Caco-2 (cell line): ENCODE results near the gene CACNA1C. TPM values are rescaled to one million over a fixed set of nuclear protein-coding genes. Genes with fewer than 3 reads are reported as not detected.

Experiments used
- BruUV-seq: library from RNA; stranded (reverse); fragments of 400-500 nt; replicated peaks from 2 replicates; lab custom pipeline; 2021; lab: Mats Ljungman, UMichigan
- CTCF ChIA-PET: fragments of 300-600 bp; sonication (Branson Sonifier 250); formaldehyde crosslinking; loops from one replicate; lab custom pipeline; 2022; ENCODE audit warnings: antibody characterized with exemption; lab: Charles Lee
- POLR2A ChIA-PET: fragments of 300-600 bp; sonication (Branson Sonifier 250); formaldehyde crosslinking; loops from one replicate; lab custom pipeline; 2022; ENCODE audit warnings: antibody characterized with exemption; lab: Charles Lee
- DNase-seq, 2 experiments: peaks; one replicate each; pipeline versions ENCODE4 v3.0.0 to v3.0.0-alpha.2; 2020 to 2022
- H3K27me3 ChIP-seq: replicated peaks from 2 replicates; pipeline ENCODE4 v1.6.0; 2011; ENCODE audit warnings: low read length; ENCODE audit not compliant: control insufficient read depth, insufficient read depth
- H3K36me3 ChIP-seq: 2 replicates; pipeline ENCODE4 v1.5.1; 2011; ENCODE audit warnings: low read length; ENCODE audit not compliant: control insufficient read depth, insufficient read depth
- H3K4me1 ChIP-seq: fragments of 250-450 bp; sonication (Bioruptor Pico); 2 replicates; pipeline ENCODE4 v1.5.1; 2020; ENCODE audit warnings: mild to moderate bottlenecking
- H3K4me3 ChIP-seq: 2 replicates; pipeline ENCODE4 v1.5.1; 2011; ENCODE audit warnings: low read depth, mild to moderate bottlenecking, control low read depth, low read length
- H3K9me3 ChIP-seq: fragments of 250-450 bp; sonication (Bioruptor Pico); 2 replicates; pipeline ENCODE4 v1.5.1; 2020; ENCODE audit warnings: mild to moderate bottlenecking, moderate library complexity
- H3K27ac Mint-ChIP-seq: one replicate; pipeline ENCODE4 v1.8.0; 2022; ENCODE audit warnings: mixed read lengths; ENCODE audit not compliant: unreplicated experiment
- H3K27me3 Mint-ChIP-seq: one replicate; pipeline ENCODE4 v1.8.0; 2022; ENCODE audit warnings: mixed read lengths; ENCODE audit not compliant: insufficient read depth, unreplicated experiment
- H3K36me3 Mint-ChIP-seq: one replicate; pipeline ENCODE4 v1.8.0; 2022; ENCODE audit warnings: mild to moderate bottlenecking, mixed read lengths; ENCODE audit not compliant: insufficient read depth, unreplicated experiment
- H3K4me1 Mint-ChIP-seq: one replicate; pipeline ENCODE4 v1.8.0; 2022; ENCODE audit warnings: low read depth, mixed read lengths; ENCODE audit not compliant: unreplicated experiment
- H3K4me3 Mint-ChIP-seq: one replicate; pipeline ENCODE4 v1.8.0; 2022; ENCODE audit warnings: mild to moderate bottlenecking, moderate library complexity, mixed read lengths; ENCODE audit not compliant: unreplicated experiment
- H3K9me3 Mint-ChIP-seq: one replicate; pipeline ENCODE4 v1.8.0; 2022; ENCODE audit warnings: mixed read lengths; ENCODE audit not compliant: unreplicated experiment
- intact Hi-C: fragments of 100-400 bp; cut with micrococcal nuclease; formaldehyde crosslinking; loops from one replicate; pipeline ENCODE4 v1.10.0; 2022; ENCODE audit not compliant: unreplicated experiment
- total RNA-seq: library from RNA; stranded (reverse); gene quantifications from 2 replicates; pipeline ENCODE4 v1.2.3, GENCODE V29; 2022
- TF ChIP-seq, protein P1 (sequence below), 2 experiments: fragments of 200-600 bp in 1 of 2; IDR thresholded peaks; 1 replicate in 1 of 2; 2 replicates in 1 of 2; pipeline versions ENCODE4 v1.5.1 to v1.8.0; 2011 to 2022; ENCODE audit warnings: antibody characterized with exemption in 1 of 2, control low read depth in 1 of 2, inconsistent platforms in 1 of 2, low read depth in 1 of 2, low read length in 1 of 2, mild to moderate bottlenecking in 1 of 2, moderate library complexity in 1 of 2; ENCODE audit not compliant: insufficient read depth in 1 of 2, severe bottlenecking in 1 of 2, unreplicated experiment in 1 of 2

Gene CACNA1C
- total RNA-seq, 1 experiment from 2014 or later: not detected

DNA sequence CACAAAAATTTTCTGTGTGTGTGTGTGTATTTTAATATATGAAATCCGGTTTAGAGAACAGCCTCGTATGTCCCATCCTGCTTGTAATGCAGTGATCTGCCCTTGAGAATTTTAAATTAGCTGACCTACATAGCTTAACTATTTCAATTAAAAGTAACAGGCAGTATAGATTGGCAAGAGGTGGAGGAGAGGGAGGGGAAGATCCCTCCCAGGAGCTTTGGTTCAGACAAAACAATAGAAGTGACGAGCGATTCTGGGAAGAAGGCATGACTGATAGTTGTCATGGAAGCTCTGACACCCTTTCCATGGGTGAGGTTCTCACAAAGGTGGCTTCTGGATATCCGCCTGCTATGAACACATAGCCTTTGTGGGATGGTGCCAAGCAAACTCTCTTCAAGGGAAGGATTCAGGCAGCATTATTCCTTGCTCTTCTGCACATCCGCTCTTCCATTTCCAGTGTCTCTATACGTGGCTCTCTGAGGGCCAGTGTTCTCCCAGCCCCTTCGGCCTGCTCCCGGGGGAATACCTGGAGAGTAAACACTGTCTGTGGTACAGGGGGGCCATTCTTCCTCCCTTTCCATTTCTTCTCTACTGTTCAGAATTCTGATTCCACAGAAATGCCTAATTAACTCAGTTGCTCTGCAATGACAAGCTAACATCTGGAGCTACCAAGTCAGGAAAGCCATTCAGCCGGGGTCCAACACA is 182.0 kb downstream of the CACNA1C start:
- ChIA-PET CTCF (no interaction called here), POLR2A (no interaction called here)
- no peaks in the 10 kb centered on the region for H3K36me3 ChIP-seq
- no peak overlapping the region for H3K4me3 Mint-ChIP-seq
- H3K27me3 Mint-ChIP-seq: peaks cover 5% of the 10 kb centered on the region
- no peaks in the 10 kb centered on the region for H3K4me1 ChIP-seq
- H3K4me3 ChIP-seq: no peak overlapping the region
- H3K4me1 Mint-ChIP-seq: no peaks in the 10 kb centered on the region
- H3K27me3 ChIP-seq: no peaks in the 10 kb centered on the region
- no peak for DNase-seq
- H3K36me3 Mint-ChIP-seq: no peaks in the 10 kb centered on the region
- TF ChIP-seq, protein P1, sequence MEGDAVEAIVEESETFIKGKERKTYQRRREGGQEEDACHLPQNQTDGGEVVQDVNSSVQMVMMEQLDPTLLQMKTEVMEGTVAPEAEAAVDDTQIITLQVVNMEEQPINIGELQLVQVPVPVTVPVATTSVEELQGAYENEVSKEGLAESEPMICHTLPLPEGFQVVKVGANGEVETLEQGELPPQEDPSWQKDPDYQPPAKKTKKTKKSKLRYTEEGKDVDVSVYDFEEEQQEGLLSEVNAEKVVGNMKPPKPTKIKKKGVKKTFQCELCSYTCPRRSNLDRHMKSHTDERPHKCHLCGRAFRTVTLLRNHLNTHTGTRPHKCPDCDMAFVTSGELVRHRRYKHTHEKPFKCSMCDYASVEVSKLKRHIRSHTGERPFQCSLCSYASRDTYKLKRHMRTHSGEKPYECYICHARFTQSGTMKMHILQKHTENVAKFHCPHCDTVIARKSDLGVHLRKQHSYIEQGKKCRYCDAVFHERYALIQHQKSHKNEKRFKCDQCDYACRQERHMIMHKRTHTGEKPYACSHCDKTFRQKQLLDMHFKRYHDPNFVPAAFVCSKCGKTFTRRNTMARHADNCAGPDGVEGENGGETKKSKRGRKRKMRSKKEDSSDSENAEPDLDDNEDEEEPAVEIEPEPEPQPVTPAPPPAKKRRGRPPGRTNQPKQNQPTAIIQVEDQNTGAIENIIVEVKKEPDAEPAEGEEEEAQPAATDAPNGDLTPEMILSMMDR (IDR thresholded peaks at IDR 0.05; ENCODE audit: insufficient read depth in 1 of 2, low read depth in 1 of 2, low read length in 1 of 2, severe bottlenecking in 1 of 2, unreplicated experiment in 1 of 2): no peak
- H3K27ac Mint-ChIP-seq: no peak overlapping the region
- no peaks in the 10 kb centered on the region for H3K9me3 Mint-ChIP-seq
- no TSS peak for BruUV-seq
- intact Hi-C loops: no loop called here
- no peaks in the 10 kb centered on the region for H3K9me3 ChIP-seq

DNA sequence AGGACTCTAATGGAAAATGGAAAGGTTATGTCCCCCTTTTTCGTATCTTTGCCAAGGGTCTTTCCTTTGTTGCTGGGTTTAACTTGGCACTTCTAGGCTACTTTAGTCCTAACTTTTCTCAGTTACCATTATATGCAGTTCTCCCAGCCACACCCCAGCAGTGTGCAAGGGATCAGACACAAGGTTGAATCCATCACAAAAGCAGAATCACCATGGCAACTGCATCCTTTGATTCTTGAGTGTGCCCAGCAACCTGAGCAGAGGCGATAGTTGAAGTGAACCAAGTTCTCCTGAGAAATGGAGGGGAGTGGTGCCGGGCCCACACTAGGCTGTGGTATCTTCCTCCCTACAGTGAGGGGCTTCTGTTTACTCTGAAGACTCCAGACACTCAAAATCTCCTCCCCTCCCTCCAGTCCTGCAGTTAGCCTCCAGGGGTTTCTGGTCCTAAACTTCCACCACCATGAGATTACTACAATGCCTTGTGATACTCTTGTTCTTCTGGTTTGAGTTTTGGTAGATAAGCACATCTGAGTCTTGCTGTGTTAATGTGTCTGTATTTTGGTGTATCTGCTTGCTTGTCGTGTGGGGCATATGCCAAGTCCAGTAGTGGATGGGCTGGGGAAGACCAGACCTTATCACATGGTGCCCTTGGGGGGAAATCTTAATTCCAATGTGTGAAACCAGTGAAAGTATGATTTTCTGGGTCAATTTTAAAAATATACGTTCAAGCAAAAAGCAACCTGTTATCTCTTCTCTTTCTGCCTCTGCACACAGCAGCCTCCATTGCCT is 183.9 kb downstream of the CACNA1C start:
- DNase-seq: no peak
- TF ChIP-seq, protein P1 (IDR thresholded peaks at IDR 0.05; ENCODE audit: insufficient read depth in 1 of 2, low read depth in 1 of 2, low read length in 1 of 2, severe bottlenecking in 1 of 2, unreplicated experiment in 1 of 2): no peak
- peaks cover 10% of the 10 kb centered on the region for H3K27me3 Mint-ChIP-seq
- intact Hi-C loops: no loop called here
- H3K4me3 ChIP-seq: no peak overlapping the region
- H3K36me3 ChIP-seq: no peaks in the 10 kb centered on the region
- H3K27me3 ChIP-seq: no peaks in the 10 kb centered on the region
- H3K27ac Mint-ChIP-seq: no peak overlapping the region
- no peaks in the 10 kb centered on the region for H3K4me1 Mint-ChIP-seq
- ChIA-PET POLR2A (no interaction called here), CTCF (no interaction called here)
- no peaks in the 10 kb centered on the region for H3K36me3 Mint-ChIP-seq
- H3K9me3 Mint-ChIP-seq: no peaks in the 10 kb centered on the region
- H3K9me3 ChIP-seq: no peaks in the 10 kb centered on the region
- H3K4me1 ChIP-seq: no peaks in the 10 kb centered on the region
- no TSS peak for BruUV-seq
- H3K4me3 Mint-ChIP-seq: no peak overlapping the region

DNA sequence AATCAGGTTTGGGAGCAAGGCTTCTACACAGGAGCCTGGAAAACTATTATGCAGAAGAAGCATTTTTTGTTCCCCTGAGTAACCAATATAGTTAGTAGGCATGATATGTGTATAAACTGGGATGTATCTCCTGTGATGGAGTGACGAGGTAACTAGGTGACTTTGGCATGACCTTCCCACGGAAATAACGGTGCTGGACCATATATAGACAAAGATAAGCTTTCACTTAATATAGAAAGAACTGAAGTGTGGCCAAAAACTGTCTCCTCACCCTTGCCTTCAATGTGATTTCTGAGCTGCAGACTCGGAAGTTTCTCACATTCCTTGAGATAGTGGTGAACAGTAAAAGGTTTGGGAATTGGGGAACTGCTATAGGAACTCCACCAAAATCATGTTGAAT is 185.3 kb downstream of the CACNA1C start:
- TF ChIP-seq, protein P1 (IDR thresholded peaks at IDR 0.05; ENCODE audit: insufficient read depth in 1 of 2, low read depth in 1 of 2, low read length in 1 of 2, severe bottlenecking in 1 of 2, unreplicated experiment in 1 of 2): no peak
- H3K36me3 ChIP-seq: no peaks in the 10 kb centered on the region
- Mint-ChIP-seq H3K27ac (no peak overlapping the region), H3K27me3 (peaks cover 14% of the 10 kb centered on the region), H3K36me3 (no peaks in the 10 kb centered on the region), H3K4me1 (no peaks in the 10 kb centered on the region), H3K4me3 (no peak overlapping the region), H3K9me3 (no peaks in the 10 kb centered on the region)
- no peaks in the 10 kb centered on the region for H3K27me3 ChIP-seq
- no TSS peak for BruUV-seq
- no peak overlapping the region for H3K4me3 ChIP-seq
- ChIA-PET CTCF (no interaction called here), POLR2A (no interaction called here)
- DNase-seq: no peak
- intact Hi-C loops: no loop called here
- H3K4me1 ChIP-seq: no peaks in the 10 kb centered on the region
- no peaks in the 10 kb centered on the region for H3K9me3 ChIP-seq
